Stimulated activated CD4-positive, alpha-beta T cell treated with anti-CD3 and anti-CD28 coated beads, Interleukin-1b, Interleukin-23, amount 100 ng/mL, for 24 hours (primary cell): Measurements from ENCODE around the gene ZNF568.

Source experiments
- DNase-seq, 4 experiments: peaks; one replicate each; pipeline ENCODE4 v3.0.0-alpha.2; 2020; ENCODE audit warnings: low read depth in 4 of 4, low spot score in 1 of 4

The ZNF568 gene

GRCh38 chr19:36915992-36916830, at the start of gene ZNF568, which contains the start of gene ZNF829:
TSS of gene ZNF568 (plus strand) at chr19:36916332. CDS start at chr19:36922771, 6,439 bp downstream.
TSS of gene ZNF829 (minus strand) at chr19:36916291. CDS start at chr19:36915167, 1,124 bp downstream.
- DNase-seq, result peak; percentile 78 to 87 (median 83)

GRCh38 chr19:36876993-36877938, 38.9 kb upstream of the ZNF568 start:
- DNase-seq, result no peak

GRCh38 chr19:36891768-36892357, 24.3 kb upstream of the ZNF568 start:
- DNase-seq, result no peak

GRCh38 chr19:36894849-36895383, 21.2 kb upstream of the ZNF568 start:
- DNase-seq, result no peak

- no peak for DNase-seq
Observed at GRCh38 chr19:36898422-36898821, 17.7 kb upstream of the ZNF568 start.

- DNase-seq, result no peak
Observed at GRCh38 chr19:36916991-36917390, 859 bp downstream of the ZNF568 start.

- no peak for DNase-seq
Observed at GRCh38 chr19:36918090-36918489, 2.0 kb downstream of the ZNF568 start.

GRCh38 chr19:36931684-36932083, 15.6 kb downstream of the ZNF568 start:
- no peak for DNase-seq

- DNase-seq, result no peak
Observed at GRCh38 chr19:36939153-36939552, 23.0 kb downstream of the ZNF568 start.

GRCh38 chr19:36950335-36951119, 34.4 kb downstream of the ZNF568 start:
- DNase-seq, result no peak

GRCh38 chr19:36962346-36962745, 46.2 kb downstream of the ZNF568 start:
- no peak for DNase-seq

- DNase-seq, result no peak
Observed at GRCh38 chr19:36963280-36963679, 47.1 kb downstream of the ZNF568 start.

- no peak for DNase-seq
Observed at GRCh38 chr19:36972571-36972970, 56.4 kb downstream of the ZNF568 start.

GRCh38 chr19:36973021-36973843, 57.1 kb downstream of the ZNF568 start:
- peak; percentile 52 to 63 (median 60) for DNase-seq

- no peak for DNase-seq
Observed at GRCh38 chr19:36973844-36974195, 57.7 kb downstream of the ZNF568 start.

GRCh38 chr19:36986131-36986530, 70.0 kb downstream of the ZNF568 start:
- no peak for DNase-seq

GRCh38 chr19:36986601-36987000, 70.5 kb downstream of the ZNF568 start:
- DNase-seq, result no peak

- no peak for DNase-seq
Observed at GRCh38 chr19:36987091-36987490, 71.0 kb downstream of the ZNF568 start.

GRCh38 chr19:36997152-36997842, 81.2 kb downstream of the ZNF568 start:
- no peak for DNase-seq
